Activated B cell treated with CpG ODN at 0.5 μM for 24 hours (primary cell): ENCODE data around the gene CHRNE. TPM values are rescaled to one million over a fixed set of nuclear protein-coding genes. Genes with fewer than 3 reads are reported as not detected.
A peak's percentile ranks its signal among the peaks of the same experiment; 100 is the strongest.
"Not testable (repeated sequence)": the region's sequence is repeated elsewhere in the genome, so short reads cannot be mapped to it uniquely, and the experiment has no call there.

Source experiments
- ATAC-seq: fragments of 200-7000 bp; cut with Tn5 transposase; one replicate; pipeline ENCODE4 v1.10.0; 2021; ENCODE audit warnings: low read depth, mild to moderate bottlenecking, moderate library complexity
- CTCF ChIA-PET: fragments of 350-600 bp; sonication (Branson Sonifier 250); formaldehyde crosslinking; loops from one replicate; lab custom pipeline; 2021; ENCODE audit warnings: antibody characterized with exemption; lab: Charles Lee
- POLR2A ChIA-PET: fragments of 350-600 bp; sonication (Branson Sonifier 250); formaldehyde crosslinking; loops from one replicate; lab custom pipeline; 2021; ENCODE audit warnings: antibody characterized with exemption; lab: Charles Lee
- DNase-seq: peaks from one replicate; pipeline ENCODE4 v3.0.0; 2022
- H3K27ac Mint-ChIP-seq: one replicate; pipeline ENCODE4 v1.8.0; 2020; ENCODE audit warnings: mixed read lengths
- H3K27me3 Mint-ChIP-seq: one replicate; pipeline ENCODE4 v1.8.0; 2021; ENCODE audit warnings: mixed read lengths
- H3K36me3 Mint-ChIP-seq: one replicate; pipeline ENCODE4 v1.8.0; 2021; ENCODE audit warnings: low read depth, mixed read lengths
- H3K4me1 Mint-ChIP-seq: one replicate; pipeline ENCODE4 v1.8.0; 2021; ENCODE audit warnings: mixed read lengths
- H3K4me3 Mint-ChIP-seq: one replicate; pipeline ENCODE4 v1.8.0; 2020; ENCODE audit warnings: mild to moderate bottlenecking, mixed read lengths
- H3K9me3 Mint-ChIP-seq: one replicate; pipeline ENCODE4 v1.8.0; 2020; ENCODE audit warnings: mixed read lengths
- intact Hi-C: fragments of 100-400 bp; cut with micrococcal nuclease; formaldehyde crosslinking; loops from one replicate; pipeline ENCODE4 v1.15.1; 2024
- total RNA-seq: library from RNA; stranded (reverse); gene quantifications from 2 replicates; pipeline ENCODE4 v1.2.3, GENCODE V29; 2022
- TF ChIP-seq, protein P1 (sequence below): fragments of 200-600 bp; IDR thresholded peaks from one replicate; pipeline ENCODE4 v1.8.0; 2022; ENCODE audit warnings: antibody characterized with exemption, mild to moderate bottlenecking

The CHRNE gene
- total RNA-seq, 1 donor from 2014 or later = 0.38 TPM

GRCh38 chr17:4934173-4934979 lies 31.5 kb upstream of the CHRNE start:
- H3K27ac Mint-ChIP-seq = no peak overlapping the region
- ATAC-seq (peak; percentile 21), DNase-seq (no peak)
- H3K9me3 Mint-ChIP-seq = no peaks in the 10 kb centered on the region
- TF ChIP-seq, protein P1, sequence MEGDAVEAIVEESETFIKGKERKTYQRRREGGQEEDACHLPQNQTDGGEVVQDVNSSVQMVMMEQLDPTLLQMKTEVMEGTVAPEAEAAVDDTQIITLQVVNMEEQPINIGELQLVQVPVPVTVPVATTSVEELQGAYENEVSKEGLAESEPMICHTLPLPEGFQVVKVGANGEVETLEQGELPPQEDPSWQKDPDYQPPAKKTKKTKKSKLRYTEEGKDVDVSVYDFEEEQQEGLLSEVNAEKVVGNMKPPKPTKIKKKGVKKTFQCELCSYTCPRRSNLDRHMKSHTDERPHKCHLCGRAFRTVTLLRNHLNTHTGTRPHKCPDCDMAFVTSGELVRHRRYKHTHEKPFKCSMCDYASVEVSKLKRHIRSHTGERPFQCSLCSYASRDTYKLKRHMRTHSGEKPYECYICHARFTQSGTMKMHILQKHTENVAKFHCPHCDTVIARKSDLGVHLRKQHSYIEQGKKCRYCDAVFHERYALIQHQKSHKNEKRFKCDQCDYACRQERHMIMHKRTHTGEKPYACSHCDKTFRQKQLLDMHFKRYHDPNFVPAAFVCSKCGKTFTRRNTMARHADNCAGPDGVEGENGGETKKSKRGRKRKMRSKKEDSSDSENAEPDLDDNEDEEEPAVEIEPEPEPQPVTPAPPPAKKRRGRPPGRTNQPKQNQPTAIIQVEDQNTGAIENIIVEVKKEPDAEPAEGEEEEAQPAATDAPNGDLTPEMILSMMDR = no peak
- H3K4me3 Mint-ChIP-seq = no peak overlapping the region
- H3K27me3 Mint-ChIP-seq = peaks cover 15% of the 10 kb centered on the region
- H3K36me3 Mint-ChIP-seq = peaks cover 28% of the 10 kb centered on the region
- intact Hi-C loops = loop anchor here (5.0 kb wide), 1 partner anchor 33 kb away; the partner anchor contains the start of gene SPAG7
- POLR2A ChIA-PET = interaction anchor here (0.6 to 1.2 kb wide), 3 partner anchors 14 to 834 kb away, joined by 4 to 6 read pairs (median 4); partner anchors contain the start of gene PFN1
- peaks cover 48% of the 10 kb centered on the region for H3K4me1 Mint-ChIP-seq
- CTCF ChIA-PET = no interaction called here

GRCh38 chr17:4933646-4934045 lies 30.7 kb upstream of the CHRNE start:
- Mint-ChIP-seq H3K27me3 (peaks cover 15% of the 10 kb centered on the region), H3K4me3 (no peak overlapping the region), H3K36me3 (peaks cover 22% of the 10 kb centered on the region), H3K4me1 (peaks cover 41% of the 10 kb centered on the region), H3K27ac (no peak overlapping the region), H3K9me3 (no peaks in the 10 kb centered on the region)
- intact Hi-C loops = loop anchor here (5.0 kb wide), 1 partner anchor 34 kb away; the partner anchor contains the start of gene SPAG7
- ATAC-seq (no peak), DNase-seq (no peak)
- ChIA-PET CTCF (no interaction called here), POLR2A (interaction anchor here (0.6 to 1.2 kb wide), 3 partner anchors 15 to 833 kb away, joined by 4 to 6 read pairs (median 4); partner anchors contain the start of gene PFN1)
- TF ChIP-seq, protein P1 = no peak

DNA sequence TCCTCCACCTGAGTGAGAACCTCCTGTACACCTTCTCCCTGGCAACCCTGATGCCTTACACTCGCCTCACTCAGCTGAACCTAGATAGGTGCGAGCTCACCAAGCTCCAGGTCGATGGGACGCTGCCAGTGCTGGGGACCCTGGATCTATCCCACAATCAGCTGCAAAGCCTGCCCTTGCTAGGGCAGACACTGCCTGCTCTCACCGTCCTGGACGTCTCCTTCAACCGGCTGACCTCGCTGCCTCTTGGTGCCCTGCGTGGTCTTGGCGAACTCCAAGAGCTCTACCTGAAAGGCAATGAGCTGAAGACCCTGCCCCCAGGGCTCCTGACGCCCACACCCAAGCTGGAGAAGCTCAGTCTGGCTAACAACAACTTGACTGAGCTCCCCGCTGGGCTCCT lies 29.9 kb upstream of the CHRNE start:
- peaks cover 15% of the 10 kb centered on the region for H3K36me3 Mint-ChIP-seq
- no peak for DNase-seq
- intact Hi-C loops = loop anchor here (5.0 kb wide), 1 partner anchor 35 kb away; the partner anchor contains the start of gene SPAG7
- no peak overlapping the region for H3K27ac Mint-ChIP-seq
- H3K4me3 Mint-ChIP-seq = no peak overlapping the region
- TF ChIP-seq, protein P1 = no peak
- peaks cover 15% of the 10 kb centered on the region for H3K27me3 Mint-ChIP-seq
- ChIA-PET POLR2A (interaction anchor here (1.1 to 1.7 kb wide), 5 partner anchors 12 to 84 kb away, joined by 3 to 9 read pairs (median 5); partner anchors contain the start of genes C17orf107, PFN1 and SPAG7), CTCF (no interaction called here)
- H3K9me3 Mint-ChIP-seq = no peaks in the 10 kb centered on the region
- H3K4me1 Mint-ChIP-seq = peaks cover 35% of the 10 kb centered on the region
- no peak for ATAC-seq

GRCh38 chr17:4931963-4932362 lies 29.1 kb upstream of the CHRNE start, which contains the start of gene GP1BA:
GP1BA (plus strand) TSS chr17:4932277; CDS start chr17:4932605, 328 bp downstream.
- no peaks in the 10 kb centered on the region for H3K9me3 Mint-ChIP-seq
- H3K27me3 Mint-ChIP-seq = peaks cover 15% of the 10 kb centered on the region
- H3K27ac Mint-ChIP-seq = no peak within 1 kb of the TSS
- intact Hi-C loops = loop anchor here (5.0 kb wide), 1 partner anchor 35 kb away; the partner anchor contains the start of gene SPAG7
- ATAC-seq = peak; percentile 49
- ChIA-PET POLR2A (interaction anchor here (0.6 to 1.7 kb wide), 7 partner anchors 12 to 104 kb away, joined by 3 to 9 read pairs (median 7); partner anchors contain the start of genes PFN1 and SPAG7), CTCF (no interaction called here)
- H3K4me1 Mint-ChIP-seq = peaks cover 33% of the 10 kb centered on the region
- DNase-seq = no peak
- H3K4me3 Mint-ChIP-seq = peak within 1 kb of the TSS; percentile 24
- TF ChIP-seq, protein P1 = no peak
- H3K36me3 Mint-ChIP-seq = peaks cover 7% of the 10 kb centered on the region

DNA sequence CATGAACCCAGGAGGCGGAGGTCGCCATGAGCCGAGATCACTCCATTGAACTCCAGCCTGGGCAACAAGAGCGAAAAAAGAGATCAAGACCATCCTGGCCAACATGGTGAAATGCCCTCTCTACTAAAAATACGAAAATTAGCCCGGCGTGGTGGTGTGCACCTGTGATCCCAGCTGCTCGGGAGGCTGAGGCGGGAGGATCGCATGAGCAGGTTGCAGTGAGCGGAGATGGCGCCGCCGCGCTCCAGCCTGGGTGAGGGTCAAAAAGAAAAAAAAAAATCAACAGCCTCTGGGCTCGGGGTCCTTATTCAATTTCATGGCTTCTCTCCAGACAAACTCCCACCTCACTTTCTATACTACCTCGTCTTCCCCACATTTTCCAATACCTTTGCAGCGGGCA lies 26.0 kb upstream of the CHRNE start:
- ATAC-seq (no peak), DNase-seq (no peak)
- intact Hi-C loops = no loop called here
- TF ChIP-seq, protein P1 = no peak
- no peaks in the 10 kb centered on the region for H3K9me3 Mint-ChIP-seq
- H3K27ac Mint-ChIP-seq = no peak overlapping the region
- H3K4me3 Mint-ChIP-seq = no peak overlapping the region
- peaks cover 22% of the 10 kb centered on the region for H3K4me1 Mint-ChIP-seq
- ChIA-PET CTCF (interaction anchor here (1.1 kb wide), 1 partner anchor 11 kb away, joined by 3 read pairs; the partner anchor contains the start of genes RNF167 and SLC25A11), POLR2A (interaction anchor here (0.6 kb wide), 1 partner anchor 740 kb away, joined by 3 read pairs; no protein-coding TSS in a partner anchor)
- H3K27me3 Mint-ChIP-seq = peaks cover 10% of the 10 kb centered on the region
- no peaks in the 10 kb centered on the region for H3K36me3 Mint-ChIP-seq

GRCh38 chr17:4926577-4927335 lies 23.9 kb upstream of the CHRNE start:
- H3K27ac Mint-ChIP-seq, intact Hi-C loops, CTCF ChIA-PET: not testable (repeated sequence)

More at GRCh38 chr17:4926577-4927335, 23.9 kb upstream of the CHRNE start:
- H3K36me3 Mint-ChIP-seq, DNase-seq, H3K4me3 Mint-ChIP-seq, H3K4me1 Mint-ChIP-seq, POLR2A ChIA-PET, H3K9me3 Mint-ChIP-seq, ATAC-seq, H3K27me3 Mint-ChIP-seq: not testable (repeated sequence)
